GM12892 (cell line): ENCODE measurements around the gene ARMC10.
"Not testable (repeated sequence)": the region's sequence is repeated elsewhere in the genome, so short reads cannot be mapped to it uniquely, and the experiment has no call there.

ENCODE experiments used
- POLR2A ChIP-seq: IDR thresholded peaks from 2 replicates; pipeline ENCODE4 v1.6.1; 2011; ENCODE audit warnings: low read depth, low read length, control low read depth
- TAF1 ChIP-seq: IDR thresholded peaks from 2 replicates; pipeline ENCODE4 v1.6.1; 2011; ENCODE audit warnings: low read depth, mild to moderate bottlenecking, control low read depth, low read length, borderline replicate concordance

DNA sequence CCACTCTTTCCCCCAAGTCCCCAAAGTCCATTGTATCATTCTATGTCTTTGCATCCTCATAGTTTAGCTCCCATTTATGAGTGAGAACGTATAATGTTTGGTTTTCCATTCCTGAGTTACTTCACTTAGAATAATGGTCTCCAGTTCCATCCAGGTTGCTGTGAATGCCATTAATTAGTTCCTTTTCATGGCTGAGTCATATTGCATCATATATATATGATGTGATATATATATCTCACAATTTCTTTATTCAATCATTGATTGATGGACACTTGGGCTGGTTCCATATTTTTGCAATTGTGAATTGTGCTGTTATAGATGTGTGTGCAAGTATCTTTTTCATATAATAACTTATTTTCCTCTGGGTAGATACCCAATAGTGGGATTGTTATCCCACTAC is 18.9 kb upstream of the ARMC10 start:
- not testable (repeated sequence) for TF ChIP-seq POLR2A, TAF1
